ENCODE results near the gene RNPEP. TPM values are rescaled to one million over a fixed set of nuclear protein-coding genes. Genes with fewer than 3 reads are reported as not detected.
"Not testable (repeated sequence)": the region's sequence is repeated elsewhere in the genome, so short reads cannot be mapped to it uniquely, and the experiment has no call there.

RNPEP gene
- total RNA-seq, 1 donor from 2014 or later: 11.4 TPM

GRCh38 chr1:202031796-202032195, 49.3 kb downstream of the RNPEP start:
- FAIRE-seq (no peak), DNase-seq (ENCODE audit: low spot score in 2 of 2) (no peak)

- DNase-seq (ENCODE audit: low spot score in 2 of 2) (no peak), FAIRE-seq (no peak)
Measured at GRCh38 chr1:202034149-202034682, 51.8 kb downstream of the RNPEP start.

GRCh38 chr1:202034683-202035462, 52.4 kb downstream of the RNPEP start:
- FAIRE-seq (no peak), DNase-seq (ENCODE audit: low spot score in 2 of 2) (no peak)

- no peak for FAIRE-seq
- DNase-seq (ENCODE audit: low spot score in 2 of 2): no peak
Measured at GRCh38 chr1:202036595-202037387, 54.3 kb downstream of the RNPEP start.

GRCh38 chr1:202037706-202038296, 55.4 kb downstream of the RNPEP start:
- FAIRE-seq (no peak), DNase-seq (ENCODE audit: low spot score in 2 of 2) (no peak)

- FAIRE-seq: no peak
- no peak for DNase-seq (ENCODE audit: low spot score in 2 of 2)
Measured at GRCh38 chr1:202038688-202039346, 56.4 kb downstream of the RNPEP start.

GRCh38 chr1:202045705-202046104, 63.3 kb downstream of the RNPEP start:
- FAIRE-seq: no peak
- no peak for DNase-seq (ENCODE audit: low spot score in 2 of 2)

GRCh38 chr1:202046227-202046626, 63.8 kb downstream of the RNPEP start:
- FAIRE-seq (no peak), DNase-seq (ENCODE audit: low spot score in 2 of 2) (no peak)

- DNase-seq (ENCODE audit: low spot score in 2 of 2) (no peak), FAIRE-seq (no peak)
Measured at GRCh38 chr1:202046748-202047708, 64.6 kb downstream of the RNPEP start.

GRCh38 chr1:202047977-202048376, 65.5 kb downstream of the RNPEP start:
- DNase-seq (ENCODE audit: low spot score in 2 of 2): no peak
- no peak for FAIRE-seq

- FAIRE-seq: no peak
- DNase-seq (ENCODE audit: low spot score in 2 of 2): no peak
Measured at GRCh38 chr1:202049129-202049528, 66.7 kb downstream of the RNPEP start.

- no peak for FAIRE-seq
- DNase-seq (ENCODE audit: low spot score in 2 of 2): no peak
Measured at GRCh38 chr1:202054094-202054493, 71.6 kb downstream of the RNPEP start.

- not testable (repeated sequence) for DNase-seq (ENCODE audit: low spot score in 2 of 2); FAIRE-seq
Measured at GRCh38 chr1:202054673-202055072, 72.2 kb downstream of the RNPEP start.

Small RNA genes within 50 kb of the gene (small RNA-seq; reads per million reads assigned to genes)
- not detected for gene AL691482.1
- not detected for gene AL691482.2
- gene MIR6740: not detected
- not detected for gene RF00156

Other genes starting within 250 kb of the RNPEP start
- gene IPO9, start 153.5 kb upstream of the RNPEP start, total RNA-seq: 33.4 TPM
- 22.4 TPM for gene SHISA4, start 93.8 kb upstream of the RNPEP start, total RNA-seq
- gene LMOD1, start 36.1 kb upstream of the RNPEP start, total RNA-seq: 0.41 TPM
- gene TIMM17A, start 27.1 kb upstream of the RNPEP start, total RNA-seq: 56.3 TPM
- gene ELF3, start 27.9 kb downstream of the RNPEP start, total RNA-seq: under 0.01 TPM
- gene GPR37L1, start 140.3 kb downstream of the RNPEP start, total RNA-seq: 0.82 TPM
- 99.1 TPM for gene ARL8A, start 162.1 kb downstream of the RNPEP start, total RNA-seq
- not detected for gene PTPN7, start 178.0 kb downstream of the RNPEP start, total RNA-seq
- 0.41 TPM for gene LGR6, start 211.2 kb downstream of the RNPEP start, total RNA-seq